ENCODE results near the gene FOXP1. TPM values are rescaled to one million over a fixed set of nuclear protein-coding genes. Genes with fewer than 3 reads are reported as not detected.

The FOXP1 gene
- total RNA-seq, 1 experiment from 2014 or later, result 75.3 TPM

DNA sequence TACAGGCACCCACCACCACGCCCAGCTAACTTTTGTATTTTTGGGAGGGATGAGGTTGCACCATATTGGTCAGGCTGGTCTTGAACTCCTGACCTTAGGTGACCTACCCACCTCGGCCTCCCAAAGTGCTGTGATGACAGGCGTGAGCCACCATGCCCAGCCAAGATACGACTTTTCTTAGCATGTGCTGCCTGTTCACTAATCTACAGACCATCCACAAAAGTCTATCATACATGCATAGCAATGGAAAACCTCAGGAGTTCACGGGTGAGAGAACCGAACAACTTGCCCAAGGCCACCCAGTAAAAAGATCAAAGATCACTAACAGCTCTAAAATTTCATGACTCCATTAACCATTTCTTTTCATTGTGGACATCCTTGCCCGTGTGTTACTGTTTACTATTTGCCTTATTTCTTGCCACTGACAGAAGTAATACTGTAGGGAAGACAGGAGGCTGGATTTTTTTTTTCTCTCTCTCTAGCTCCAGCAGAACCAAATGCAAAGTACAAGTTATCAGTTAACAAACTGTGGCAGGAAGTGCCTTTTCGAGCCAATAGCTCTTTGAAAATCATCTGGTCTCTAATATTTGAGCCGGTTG lies 92.3 kb downstream of the FOXP1 start:
- H4K91ac ChIP-seq (ENCODE audit: insufficient read length, low read depth, low read length), result no peak overlapping the region
- H3K4me1 Mint-ChIP-seq, result peaks cover 27 to 31% of the 10 kb centered on the region in 2 experiments
- H3K9me3 Mint-ChIP-seq, result peaks cover 5 to 12% of the 10 kb centered on the region in 2 experiments
- H3K23ac ChIP-seq (ENCODE audit: insufficient read length, low read depth, low read length), result no peak overlapping the region
- no peaks in the 10 kb centered on the region for H3K27me3 Mint-ChIP-seq (ENCODE audit: low read depth)
- peaks cover 8% of the 10 kb centered on the region; the same call in 1 of the 2 replicates for H3K4me1 ChIP-seq (ENCODE audit: insufficient read depth, low read length)
- no peaks in the 10 kb centered on the region for H3K23me2 ChIP-seq (ENCODE audit: insufficient read length, low read depth, low read length, poor library complexity, severe bottlenecking)
- no peak for DNase-seq
- no peak overlapping the region for H2BK12ac ChIP-seq (ENCODE audit: insufficient read length, low read depth, low read length)
- H3K14ac ChIP-seq (ENCODE audit: insufficient read depth, low read length), result no peak overlapping the region
- no peak overlapping the region for H4K5ac ChIP-seq (ENCODE audit: insufficient read length, low read depth, low read length)
- no peak overlapping the region for H3K27ac ChIP-seq (ENCODE audit: insufficient read length, low read depth, low read length)
- no peaks in the 10 kb centered on the region for H3K79me1 ChIP-seq (ENCODE audit: insufficient read depth, low read depth, low read length, poor library complexity, severe bottlenecking)
- H2BK120ac ChIP-seq (ENCODE audit: low read depth, low read length, poor library complexity, severe bottlenecking), result no peak overlapping the region
- no peak overlapping the region for H2BK5ac ChIP-seq (ENCODE audit: insufficient read length, low read length)
- no peaks in the 10 kb centered on the region for H3K79me2 ChIP-seq (ENCODE audit: insufficient read depth, low read length)
- no peak overlapping the region for H3K4me3 Mint-ChIP-seq
- no peak overlapping the region for H3K56ac ChIP-seq (ENCODE audit: insufficient read length, low read depth, low read length)
- no peak overlapping the region for H4K8ac ChIP-seq (replicated peaks; ENCODE audit: insufficient read length, low read depth, low read length)
- no peak overlapping the region for H3K18ac ChIP-seq (ENCODE audit: insufficient read length, low read depth, low read length)
- no peak overlapping the region for H2BK20ac ChIP-seq (ENCODE audit: low read depth, low read length, poor library complexity, severe bottlenecking)
- peaks cover 19 to 31% (median 25%) of the 10 kb centered on the region in 3 experiments for H3K36me3 Mint-ChIP-seq (ENCODE audit: insufficient read depth in 1 of 3, low read depth in 3 of 3)
- no peak overlapping the region for H2AK5ac ChIP-seq (ENCODE audit: insufficient read length, low read length)
- H3K27ac Mint-ChIP-seq, result no peak overlapping the region
- no peak overlapping the region for H3T11ph ChIP-seq (ENCODE audit: low read length)
- no CpG with 5 or more reads among the region's 9 CpGs for WGBS (ENCODE audit: extremely low coverage, insufficient read length, low lambda C conversion rate)
- H3K9me3 ChIP-seq (ENCODE audit: control insufficient read depth, low read depth, low read length), result no peaks in the 10 kb centered on the region
- no peaks in the 10 kb centered on the region for H3K27me3 ChIP-seq (ENCODE audit: insufficient read depth, low read length)
- no peak overlapping the region for H2AFZ ChIP-seq (ENCODE audit: low read length)
- H3K4ac ChIP-seq (ENCODE audit: low read depth, low read length), result no peak overlapping the region
- H4K20me1 ChIP-seq (ENCODE audit: control insufficient read depth, insufficient read depth, insufficient read length), result no peaks in the 10 kb centered on the region
- TF ChIP-seq, protein P1, sequence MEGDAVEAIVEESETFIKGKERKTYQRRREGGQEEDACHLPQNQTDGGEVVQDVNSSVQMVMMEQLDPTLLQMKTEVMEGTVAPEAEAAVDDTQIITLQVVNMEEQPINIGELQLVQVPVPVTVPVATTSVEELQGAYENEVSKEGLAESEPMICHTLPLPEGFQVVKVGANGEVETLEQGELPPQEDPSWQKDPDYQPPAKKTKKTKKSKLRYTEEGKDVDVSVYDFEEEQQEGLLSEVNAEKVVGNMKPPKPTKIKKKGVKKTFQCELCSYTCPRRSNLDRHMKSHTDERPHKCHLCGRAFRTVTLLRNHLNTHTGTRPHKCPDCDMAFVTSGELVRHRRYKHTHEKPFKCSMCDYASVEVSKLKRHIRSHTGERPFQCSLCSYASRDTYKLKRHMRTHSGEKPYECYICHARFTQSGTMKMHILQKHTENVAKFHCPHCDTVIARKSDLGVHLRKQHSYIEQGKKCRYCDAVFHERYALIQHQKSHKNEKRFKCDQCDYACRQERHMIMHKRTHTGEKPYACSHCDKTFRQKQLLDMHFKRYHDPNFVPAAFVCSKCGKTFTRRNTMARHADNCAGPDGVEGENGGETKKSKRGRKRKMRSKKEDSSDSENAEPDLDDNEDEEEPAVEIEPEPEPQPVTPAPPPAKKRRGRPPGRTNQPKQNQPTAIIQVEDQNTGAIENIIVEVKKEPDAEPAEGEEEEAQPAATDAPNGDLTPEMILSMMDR (conservative IDR thresholded peaks at IDR 0.05), result no peak
- no peak overlapping the region for H2BK15ac ChIP-seq (ENCODE audit: low read depth, low read length)
- H3K9ac ChIP-seq (ENCODE audit: extremely low read depth, insufficient read length, low read length), result no peak overlapping the region
- H3K4me2 ChIP-seq (ENCODE audit: insufficient read depth, insufficient read length, low read length), result no peak overlapping the region

Data from H9 (cell line).